OCI-LY7 (cell line): ENCODE measurements around the gene PPM1H. TPM values are rescaled to one million over a fixed set of nuclear protein-coding genes. Genes with fewer than 3 reads are reported as not detected.

ENCODE experiments used
- BruUV-seq: library from RNA; stranded (reverse); fragments of 400-500 nt; replicated peaks from 2 replicates; lab custom pipeline; 2021; lab: Mats Ljungman, UMichigan
- CTCF ChIA-PET: fragments of 300-600 bp; sonication (Branson Sonifier 250); formaldehyde crosslinking; loops from one replicate; lab custom pipeline; 2022; ENCODE audit warnings: antibody characterized with exemption; ENCODE audit not compliant: unreplicated experiment; lab: Charles Lee
- POLR2A ChIA-PET: fragments of 300-600 bp; sonication (Branson Sonifier 250); formaldehyde crosslinking; loops from one replicate; lab custom pipeline; 2022; ENCODE audit warnings: antibody characterized with exemption; lab: Charles Lee
- DNase-seq: peaks from one replicate; pipeline ENCODE4 v3.0.0-alpha.2; 2015; ENCODE audit warnings: low spot score
- H2AFZ ChIP-seq: fragments of 200-600 bp; sonication (generic), shearing (Covaris generic); 2 replicates; pipeline ENCODE4 v1.6.1; 2014; ENCODE audit warnings: mild to moderate bottlenecking, antibody characterized with exemption, low read length, moderate library complexity
- H3K27ac ChIP-seq: fragments of 200-600 bp; sonication (generic); 2 replicates; pipeline ENCODE4 v1.5.1; 2014; ENCODE audit warnings: mixed run types, low read depth, mild to moderate bottlenecking, moderate library complexity, low read length, inconsistent platforms; ENCODE audit not compliant: poor library complexity, severe bottlenecking
- H3K36me3 ChIP-seq: fragments of 200-600 bp; sonication (generic); 2 replicates; pipeline ENCODE4 v1.6.1; 2014; ENCODE audit warnings: mild to moderate bottlenecking, antibody characterized with exemption, low read length, moderate library complexity, mixed read lengths; ENCODE audit not compliant: insufficient read depth
- H3K4me1 ChIP-seq: fragments of 200-600 bp; sonication (generic); 2 replicates; pipeline ENCODE4 v1.5.1; 2014; ENCODE audit warnings: mild to moderate bottlenecking, low read length; ENCODE audit not compliant: insufficient read depth, poor library complexity, severe bottlenecking
- H3K4me2 ChIP-seq: fragments of 200-600 bp; sonication (generic); 2 replicates; pipeline ENCODE4 v1.6.1; 2014; ENCODE audit warnings: mild to moderate bottlenecking, low read length
- H3K4me3 ChIP-seq: fragments of 200-600 bp; sonication (generic); 2 replicates; pipeline ENCODE4 v1.5.1; 2014; ENCODE audit warnings: mild to moderate bottlenecking, low read depth, low read length; ENCODE audit not compliant: poor library complexity, severe bottlenecking
- H3K79me2 ChIP-seq: fragments of 200-600 bp; sonication (generic); 2 replicates; pipeline ENCODE4 v1.6.1; 2016; ENCODE audit warnings: low read depth, mild to moderate bottlenecking, low read length, moderate library complexity, mixed read lengths; ENCODE audit not compliant: insufficient read depth
- H3K9me2 ChIP-seq: fragments of 200-600 bp; sonication (generic); 2 replicates; pipeline ENCODE4 v1.6.1; 2016; ENCODE audit warnings: mild to moderate bottlenecking, low read length, mixed read lengths; ENCODE audit not compliant: insufficient read depth
- H3K9me3 ChIP-seq: fragments of 200-600 bp; sonication (generic); 2 replicates; pipeline ENCODE4 v1.6.1; 2014; ENCODE audit warnings: mild to moderate bottlenecking, mixed run types, low read length, mixed read lengths
- H4K20me1 ChIP-seq: fragments of 200-600 bp; sonication (generic); 2 replicates; pipeline ENCODE4 v1.6.1; 2014; ENCODE audit warnings: mild to moderate bottlenecking, antibody characterized with exemption, low read length, moderate library complexity, mixed read lengths; ENCODE audit not compliant: insufficient read depth
- CTCF ChIP-seq: fragments of 200-600 bp; sonication (generic); conservative IDR thresholded peaks from 2 replicates; pipeline ENCODE4 v1.5.1; 2014; ENCODE audit warnings: mild to moderate bottlenecking, antibody characterized with exemption, low read length, moderate library complexity, mixed read lengths
- EZH2phosphoT487 ChIP-seq: fragments of 200-600 bp; sonication (generic); IDR thresholded peaks from 2 replicates; pipeline ENCODE4 v1.6.1; 2018; ENCODE audit warnings: low read depth, borderline replicate concordance, mild to moderate bottlenecking, mixed run types, antibody characterized with exemption, low read length, moderate library complexity, mixed read lengths
- intact Hi-C: fragments of 100-400 bp; cut with micrococcal nuclease; formaldehyde crosslinking; loops from one replicate; pipeline ENCODE4 v1.10.0; 2022; ENCODE audit not compliant: unreplicated experiment
- total RNA-seq, 2 experiments: library from RNA; depleted of rRNA in 1 of 2; stranded (reverse); fragments of >200 nt in 1 of 2; shearing (Covaris generic) in 1 of 2; gene quantifications; 2 replicates each; pipeline ENCODE4 v1.2.3, GENCODE V29; 2014 to 2022

The PPM1H gene
- total RNA-seq, 2 experiments from 2014 or later = 2.0 to 3.4 TPM

- DNase-seq = no peak
- H3K9me2 ChIP-seq = no peaks in the 10 kb centered on the region
- H3K4me1 ChIP-seq = no peaks in the 10 kb centered on the region
- ChIA-PET CTCF (no interaction called here), POLR2A (interaction anchor here (0.6 to 1.3 kb wide), 3 partner anchors 9 to 1369 kb away, joined by 3 to 4 read pairs (median 3); no protein-coding TSS in a partner anchor)
- no peak overlapping the region for H3K4me2 ChIP-seq
- no peaks in the 10 kb centered on the region for H3K36me3 ChIP-seq
- H3K79me2 ChIP-seq = no peaks in the 10 kb centered on the region
- H4K20me1 ChIP-seq = no peaks in the 10 kb centered on the region
- BruUV-seq = no TSS peak
- TF ChIP-seq EZH2phosphoT487 (no peak), CTCF (no peak)
- H2AFZ ChIP-seq = no peak overlapping the region
- no peaks in the 10 kb centered on the region for H3K9me3 ChIP-seq
- H3K4me3 ChIP-seq = no peak overlapping the region
- intact Hi-C loops = no loop called here
- H3K27ac ChIP-seq = no peak overlapping the region
Measured at GRCh38 chr12:62697893-62698292, 237.1 kb downstream of the PPM1H start.

GRCh38 chr12:62695696-62696095 lies 239.3 kb downstream of the PPM1H start:
- Histone ChIP-seq H4K20me1 (no peaks in the 10 kb centered on the region), H3K9me2 (no peaks in the 10 kb centered on the region), H3K27ac (no peak overlapping the region), H3K4me2 (no peak overlapping the region), H2AFZ (no peak overlapping the region), H3K4me1 (no peaks in the 10 kb centered on the region), H3K9me3 (no peaks in the 10 kb centered on the region), H3K36me3 (no peaks in the 10 kb centered on the region), H3K79me2 (no peaks in the 10 kb centered on the region), H3K4me3 (no peak overlapping the region)
- ChIA-PET POLR2A (interaction anchor here (0.7 to 1.4 kb wide), 4 partner anchors 10 to 189 kb away, joined by 3 to 4 read pairs (median 4); no protein-coding TSS in a partner anchor), CTCF (no interaction called here)
- BruUV-seq = no TSS peak
- TF ChIP-seq CTCF (no peak), EZH2phosphoT487 (no peak)
- intact Hi-C loops = no loop called here
- DNase-seq = no peak

GRCh38 chr12:62694632-62695031 lies 240.3 kb downstream of the PPM1H start:
- Histone ChIP-seq H3K4me1 (no peaks in the 10 kb centered on the region), H3K9me3 (no peaks in the 10 kb centered on the region), H3K4me2 (no peak overlapping the region), H3K9me2 (no peaks in the 10 kb centered on the region), H3K79me2 (no peaks in the 10 kb centered on the region), H3K4me3 (no peak overlapping the region), H3K36me3 (no peaks in the 10 kb centered on the region), H4K20me1 (no peaks in the 10 kb centered on the region), H3K27ac (no peak overlapping the region), H2AFZ (no peak overlapping the region)
- no peak for TF ChIP-seq CTCF
- no peak for TF ChIP-seq EZH2phosphoT487
- intact Hi-C loops = no loop called here
- ChIA-PET POLR2A (interaction anchor here (0.9 to 1.4 kb wide), 3 partner anchors 12 to 18 kb away, joined by 3 to 4 read pairs (median 3); no protein-coding TSS in a partner anchor), CTCF (no interaction called here)
- no TSS peak for BruUV-seq
- no peak for DNase-seq
